ENCODE measurements around the gene CHD9.
"Not testable (repeated sequence)": the region's sequence is repeated elsewhere in the genome, so short reads cannot be mapped to it uniquely, and the experiment has no call there.

CHD9 gene

GRCh38 chr16:53047515-53047914 lies 7.3 kb upstream of the CHD9 start:
- not testable (repeated sequence) for DNase-seq

- no peak for DNase-seq
These were observed 6.5 kb upstream of the CHD9 start for GRCh38 chr16:53048139-53048915.

GRCh38 chr16:53051255-53051654 lies 3.5 kb upstream of the CHD9 start:
- not testable (repeated sequence) for DNase-seq

- DNase-seq = no peak
These were observed 2.0 kb upstream of the CHD9 start, which contains the start of gene CHD9NB for GRCh38 chr16:53052519-53053501. CHD9NB (minus strand) TSS chr16:53052897; CDS start chr16:53044158, 8,739 bp downstream.

GRCh38 chr16:53053967-53054669 lies 673 bp upstream of the CHD9 start:
- DNase-seq = peak; percentile 78

- DNase-seq = peak; percentile 62
These were observed 975 bp downstream of the CHD9 start for GRCh38 chr16:53055541-53056391.

- no peak for DNase-seq
These were observed 1.6 kb downstream of the CHD9 start for GRCh38 chr16:53056392-53056881.

GRCh38 chr16:53057658-53058057 lies 2.9 kb downstream of the CHD9 start:
- no peak for DNase-seq

- DNase-seq = no peak
These were observed 3.6 kb downstream of the CHD9 start for GRCh38 chr16:53058441-53058840.

- DNase-seq = no peak
These were observed 4.1 kb downstream of the CHD9 start for GRCh38 chr16:53058882-53059281.

GRCh38 chr16:53059672-53060071 lies 4.9 kb downstream of the CHD9 start:
- no peak for DNase-seq

GRCh38 chr16:53061256-53061655 lies 6.5 kb downstream of the CHD9 start:
- no peak for DNase-seq

- no peak for DNase-seq
These were observed 6.9 kb downstream of the CHD9 start for GRCh38 chr16:53061701-53062159.

GRCh38 chr16:53064081-53064578 lies 9.3 kb downstream of the CHD9 start:
- DNase-seq = no peak

- no peak for DNase-seq
These were observed 10.8 kb downstream of the CHD9 start for GRCh38 chr16:53065461-53066061.

- DNase-seq = no peak
These were observed 12.9 kb downstream of the CHD9 start for GRCh38 chr16:53067675-53068074.

- DNase-seq = no peak
These were observed 13.6 kb downstream of the CHD9 start for GRCh38 chr16:53068423-53068833.

GRCh38 chr16:53069772-53070171 lies 15.0 kb downstream of the CHD9 start:
- DNase-seq = no peak

- DNase-seq = peak; percentile 96
These were observed 17.0 kb downstream of the CHD9 start for GRCh38 chr16:53071748-53072301.

GRCh38 chr16:53073022-53073421 lies 18.2 kb downstream of the CHD9 start:
- no peak for DNase-seq

- not testable (repeated sequence) for DNase-seq
These were observed 19.5 kb downstream of the CHD9 start for GRCh38 chr16:53074296-53074695.
